Nephron progenitor cell (in vitro differentiated cells): ENCODE measurements around the gene PRKG2.
"Not testable (repeated sequence)": the region's sequence is repeated elsewhere in the genome, so short reads cannot be mapped to it uniquely, and the experiment has no call there.

Source experiments
- DNase-seq: peaks from one replicate; pipeline ENCODE4 v3.0.0; 2021
- H3K27ac Mint-ChIP-seq: 2 replicates; pipeline ENCODE4 v1.8.0; 2021; ENCODE audit warnings: mild to moderate bottlenecking, moderate library complexity, mixed read lengths
- H3K27me3 Mint-ChIP-seq: 2 replicates; pipeline ENCODE4 v1.8.0; 2021; ENCODE audit warnings: mild to moderate bottlenecking, low read depth, mixed read lengths; ENCODE audit not compliant: poor library complexity
- H3K36me3 Mint-ChIP-seq: 2 replicates; pipeline ENCODE4 v1.8.0; 2021; ENCODE audit warnings: low read depth, mixed read lengths
- H3K4me1 Mint-ChIP-seq: 2 replicates; pipeline ENCODE4 v1.8.0; 2021; ENCODE audit warnings: mixed read lengths
- H3K4me3 Mint-ChIP-seq: 2 replicates; pipeline ENCODE4 v1.8.0; 2021; ENCODE audit warnings: mild to moderate bottlenecking, moderate library complexity, mixed read lengths
- H3K9me3 Mint-ChIP-seq: 2 replicates; pipeline ENCODE4 v1.8.0; 2021; ENCODE audit warnings: mild to moderate bottlenecking, moderate library complexity, mixed read lengths
- CTCF ChIP-seq: fragments of 200-600 bp; sonication (generic); IDR thresholded peaks from 2 replicates; pipeline ENCODE4 v1.5.0; 2021; ENCODE audit warnings: antibody characterized with exemption

Gene PRKG2

GRCh38 chr4:81162752-81163458 lies 52.1 kb downstream of the PRKG2 start:
- TF ChIP-seq CTCF = no peak
- no peaks in the 10 kb centered on the region for H3K36me3 Mint-ChIP-seq
- H3K4me3 Mint-ChIP-seq = no peak overlapping the region
- H3K4me1 Mint-ChIP-seq = peaks cover 18% of the 10 kb centered on the region
- no peak for DNase-seq
- H3K9me3 Mint-ChIP-seq = peaks cover 11% of the 10 kb centered on the region
- no peaks in the 10 kb centered on the region for H3K27me3 Mint-ChIP-seq
- H3K27ac Mint-ChIP-seq = no peak overlapping the region

- peak; percentile 2 for DNase-seq
- H3K4me1 Mint-ChIP-seq, H3K36me3 Mint-ChIP-seq, H3K27ac Mint-ChIP-seq, H3K27me3 Mint-ChIP-seq: not testable (repeated sequence)
- Mint-ChIP-seq H3K4me3 (peak overlapping the region; percentile 76), H3K9me3 (peaks cover 39% of the 10 kb centered on the region)
These were observed 61.2 kb downstream of the PRKG2 start for GRCh38 chr4:81153714-81154323.

GRCh38 chr4:81152839-81153713 lies 61.9 kb downstream of the PRKG2 start:
- no peak overlapping the region for H3K27ac Mint-ChIP-seq
- no peak for DNase-seq
- peaks cover 4% of the 10 kb centered on the region for H3K27me3 Mint-ChIP-seq

GRCh38 chr4:81149976-81150375 lies 65.0 kb downstream of the PRKG2 start:
- no peak overlapping the region for H3K4me3 Mint-ChIP-seq
- peaks cover 14% of the 10 kb centered on the region for H3K9me3 Mint-ChIP-seq
- peaks cover 5% of the 10 kb centered on the region for H3K4me1 Mint-ChIP-seq

More at GRCh38 chr4:81152839-81153713, 61.9 kb downstream of the PRKG2 start:
- Mint-ChIP-seq H3K9me3 (peaks cover 32% of the 10 kb centered on the region), H3K4me1 (peaks cover 5% of the 10 kb centered on the region), H3K4me3 (peak overlapping the region; percentile 76), H3K36me3 (peaks cover 7% of the 10 kb centered on the region)
- TF ChIP-seq CTCF = no peak

GRCh38 chr4:81148576-81148975 lies 66.4 kb downstream of the PRKG2 start:
- H3K9me3 Mint-ChIP-seq = peaks cover 7% of the 10 kb centered on the region
- no peak overlapping the region for H3K27ac Mint-ChIP-seq
- no peak for TF ChIP-seq CTCF
- peaks cover 9% of the 10 kb centered on the region for H3K4me1 Mint-ChIP-seq
- no peak overlapping the region for H3K4me3 Mint-ChIP-seq
- H3K27me3 Mint-ChIP-seq = no peaks in the 10 kb centered on the region
- H3K36me3 Mint-ChIP-seq = peaks cover 2% of the 10 kb centered on the region
- no peak for DNase-seq

More at GRCh38 chr4:81149976-81150375, 65.0 kb downstream of the PRKG2 start:
- no peak for DNase-seq
- H3K36me3 Mint-ChIP-seq = peaks cover 7% of the 10 kb centered on the region
- H3K27ac Mint-ChIP-seq = no peak overlapping the region
- H3K27me3 Mint-ChIP-seq = no peaks in the 10 kb centered on the region
- TF ChIP-seq CTCF = no peak

GRCh38 chr4:81146466-81146865 lies 68.6 kb downstream of the PRKG2 start:
- DNase-seq = no peak
- Mint-ChIP-seq H3K9me3 (no peaks in the 10 kb centered on the region), H3K27ac (no peak overlapping the region), H3K4me3 (no peak overlapping the region), H3K36me3 (no peaks in the 10 kb centered on the region), H3K4me1 (peaks cover 10% of the 10 kb centered on the region), H3K27me3 (no peaks in the 10 kb centered on the region)
- TF ChIP-seq CTCF = no peak
